ENCODE results near the gene ZNF75A. TPM values are rescaled to one million over a fixed set of nuclear protein-coding genes. Genes with fewer than 3 reads are reported as not detected.

The ZNF75A gene
- total RNA-seq: 12.7 and 17.5 TPM in 2 replicates

GRCh38 chr16:3305109-3306068 is at the start of gene ZNF75A, which contains the start of gene TIGD7:
Gene ZNF75A, plus strand, starts transcription at chr16:3305497. Its CDS starts 2,932 bp downstream, at chr16:3308429.
Gene TIGD7, minus strand, starts transcription at chr16:3305430. Its CDS starts 4,816 bp downstream, at chr16:3300614.

GRCh38 chr16:3256146-3256865 is 49.0 kb upstream of the ZNF75A start, which contains the start of gene MEFV:
Gene MEFV, minus strand, starts transcription at chr16:3256633. Its CDS starts 46 bp downstream, at chr16:3256587.

DNA sequence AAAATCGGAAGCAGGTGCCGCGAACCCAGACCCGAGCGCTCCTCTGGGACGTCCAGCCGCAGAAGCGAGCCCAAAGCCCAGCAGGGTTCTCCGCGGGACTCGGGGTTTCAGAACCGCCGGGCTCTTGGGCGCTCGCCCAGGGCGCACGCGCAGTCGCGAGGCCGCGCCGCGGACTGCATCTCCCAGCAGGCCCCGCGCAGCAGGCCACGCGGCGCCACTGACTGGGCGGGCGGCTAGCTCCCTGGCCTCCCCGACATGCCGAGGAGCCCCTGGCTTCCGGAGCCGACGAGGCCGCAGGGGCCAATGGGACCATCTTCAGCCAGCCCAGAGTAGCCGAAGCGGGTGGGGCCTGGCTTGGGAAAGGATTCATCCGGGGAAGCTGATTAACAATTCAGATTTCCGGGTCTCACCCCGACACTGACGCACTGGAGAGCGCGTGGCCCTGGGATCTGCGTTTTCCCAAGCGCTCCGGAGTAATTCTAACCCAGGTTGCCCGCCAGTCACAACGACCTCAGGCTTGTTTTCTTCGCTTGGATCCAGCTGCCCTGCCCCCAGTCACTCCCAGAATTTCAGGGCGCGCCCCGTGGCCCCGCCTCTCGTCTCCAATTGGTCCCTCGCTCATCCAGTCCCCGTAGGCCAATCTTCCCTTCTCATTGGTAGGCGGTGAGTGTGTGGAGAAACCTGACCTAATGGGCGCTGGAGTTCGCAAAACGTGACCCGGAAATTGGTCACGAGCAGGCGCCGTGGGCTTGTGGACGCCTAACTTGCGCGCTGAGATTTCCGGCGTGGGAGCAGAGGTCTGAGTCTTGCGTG is 22.4 kb upstream of the ZNF75A start, which contains the start of gene ZNF263:
Gene ZNF263, plus strand, starts transcription at position 762 of the 813 bp plus-strand sequence. CDS start 328 bp downstream, outside the sequence.

GRCh38 chr16:3355589-3355988 is 50.3 kb downstream of the ZNF75A start, which contains the start of gene OR2C1:
Gene OR2C1, plus strand, starts transcription at chr16:3355889. Its CDS starts 52 bp downstream, at chr16:3355941.

Other genes with a start within 250 kb of the ZNF75A start
- 2.1 and 8.2 TPM in 2 replicates for gene IL32, start 239.9 kb upstream of the ZNF75A start, total RNA-seq
- gene ZSCAN10, start 206.2 kb upstream of the ZNF75A start, total RNA-seq: not detected in 2 replicates
- 11.8 and 12.8 TPM in 2 replicates for gene ZNF205, start 192.9 kb upstream of the ZNF75A start, total RNA-seq
- 2.6 and 3.5 TPM in 2 replicates for gene ZNF213, start 170.5 kb upstream of the ZNF75A start, total RNA-seq
- gene OR1F1, start 117.3 kb upstream of the ZNF75A start, total RNA-seq: not detected in 2 replicates
- gene ZNF200, start 70.3 kb upstream of the ZNF75A start, total RNA-seq: 6.5 and 7.4 TPM in 2 replicates
- under 0.01 and 0.14 TPM in 2 replicates for gene MEFV, start 48.9 kb upstream of the ZNF75A start, total RNA-seq
- 33.6 and 34.8 TPM in 2 replicates for gene ZNF263, start 22.0 kb upstream of the ZNF75A start, total RNA-seq
- gene TIGD7, start 67 bp upstream of the ZNF75A start, total RNA-seq: 2.6 and 4.6 TPM in 2 replicates
- 0.09 and 0.14 TPM in 2 replicates for gene OR2C1, start 50.4 kb downstream of the ZNF75A start, total RNA-seq
- 9.5 TPM in 2 replicates for gene ZSCAN32, start 95.5 kb downstream of the ZNF75A start, total RNA-seq
- gene ZNF174, start 95.7 kb downstream of the ZNF75A start, total RNA-seq: 4.7 and 5.5 TPM in 2 replicates
- gene ZNF597, start 138.0 kb downstream of the ZNF75A start, total RNA-seq: 1.3 and 1.4 TPM in 2 replicates
- gene NAA60, start 138.2 kb downstream of the ZNF75A start, total RNA-seq: 7.4 and 10.1 TPM in 2 replicates
- gene C16orf90, start 190.0 kb downstream of the ZNF75A start, total RNA-seq: not detected in 2 replicates
- 24.0 and 30.1 TPM in 2 replicates for gene CLUAP1, start 195.5 kb downstream of the ZNF75A start, total RNA-seq

Measured in smooth muscle cell of bladder (primary cell).